WI38 (cell line): ENCODE results near the gene PLEKHO2.
A peak's percentile ranks its signal among the peaks of the same experiment; 100 is the strongest.

Experiments used
- H3K4me3 ChIP-seq: 2 replicates; pipeline ENCODE4 v1.5.1; 2011; ENCODE audit warnings: low read depth, mild to moderate bottlenecking, control low read depth, low read length
- CTCF ChIP-seq: IDR thresholded peaks from 2 replicates; pipeline ENCODE4 v1.5.1; 2012; ENCODE audit warnings: low read depth, mild to moderate bottlenecking, control low read depth, low read length

PLEKHO2 gene

GRCh38 chr15:64806509-64806908, 35.2 kb upstream of the PLEKHO2 start:
- TF ChIP-seq CTCF, result no peak
- no peak overlapping the region for H3K4me3 ChIP-seq

- H3K4me3 ChIP-seq, result no peak overlapping the region
- no peak for TF ChIP-seq CTCF
Observed at GRCh38 chr15:64807051-64807749, 34.5 kb upstream of the PLEKHO2 start.

GRCh38 chr15:64807751-64808222, 33.9 kb upstream of the PLEKHO2 start:
- TF ChIP-seq CTCF, result no peak
- no peak overlapping the region for H3K4me3 ChIP-seq

- TF ChIP-seq CTCF, result no peak
- H3K4me3 ChIP-seq, result no peak overlapping the region
Observed at GRCh38 chr15:64808785-64809453, 32.8 kb upstream of the PLEKHO2 start.

GRCh38 chr15:64809649-64810496, 31.8 kb upstream of the PLEKHO2 start:
- peak; percentile 93 for TF ChIP-seq CTCF
- no peak overlapping the region for H3K4me3 ChIP-seq

GRCh38 chr15:64810497-64811326, 31.0 kb upstream of the PLEKHO2 start:
- no peak overlapping the region for H3K4me3 ChIP-seq
- TF ChIP-seq CTCF, result no peak
